HEK293 (cell line): ENCODE data around the gene ZNF688.

Experiments used
- CTCF ChIA-PET: fragments of 350-600 bp; formaldehyde crosslinking; extraction: SDS; loops from one replicate; lab custom pipeline; 2021; ENCODE audit warnings: antibody characterized with exemption; lab: Yijun Ruan, JAX
- POLR2A ChIA-PET: fragments of 300-600 bp; formaldehyde crosslinking; extraction: SDS; loops from one replicate; lab custom pipeline; 2020; ENCODE audit warnings: antibody characterized with exemption, inconsistent platforms; lab: Yijun Ruan, JAX
- H3K27ac ChIP-seq: fragments of 200-500 bp; sonication (Bioruptor generic); 2 replicates; pipeline ENCODE4 v1.5.1; 2014; ENCODE audit warnings: low read depth, low read length, control low read depth, inconsistent platforms; ENCODE audit errors: extremely low read depth
- H3K36me3 ChIP-seq, 2 experiments: fragments of 200-500 bp in 1 of 2; sonication (Bioruptor generic) in 1 of 2; 1 replicate in 1 of 2; 2 replicates in 1 of 2; pipeline ENCODE4 v1.5.1; 2014 to 2017; ENCODE audit warnings: inconsistent platforms in 2 of 2, low read length in 2 of 2; ENCODE audit not compliant: control insufficient read depth in 2 of 2, insufficient read depth in 1 of 2
- H3K4me1 ChIP-seq: fragments of 200-500 bp; sonication (Bioruptor generic); 2 replicates; pipeline ENCODE4 v1.5.1; 2014; ENCODE audit warnings: mild to moderate bottlenecking, low read length, inconsistent platforms; ENCODE audit not compliant: control insufficient read depth, insufficient read depth
- H3K4me3 ChIP-seq: 2 replicates; pipeline ENCODE4 v1.5.1; 2011; ENCODE audit warnings: low read depth, mild to moderate bottlenecking, control low read depth, low read length, moderate library complexity
- H3K9me3 ChIP-seq: fragments of 200-500 bp; sonication (Bioruptor generic); 2 replicates; pipeline ENCODE4 v1.5.1; 2014; ENCODE audit warnings: low read depth, low read length, inconsistent platforms; ENCODE audit not compliant: control insufficient read depth, insufficient read depth
- BCL11A ChIP-seq: fragments of 450-650 bp; formaldehyde crosslinking; IDR thresholded peaks from 2 replicates; pipeline ENCODE4 v1.5.1; 2016; ENCODE audit warnings: low read depth, missing biosample characterization, missing genetic modification characterization
- GLI2 ChIP-seq: fragments of 450-650 bp; formaldehyde crosslinking; IDR thresholded peaks from 2 replicates; pipeline ENCODE4; 2017; ENCODE audit warnings: missing biosample characterization, missing genetic modification characterization, low read depth, borderline replicate concordance
- OVOL3 ChIP-seq: fragments of 450-650 bp; formaldehyde crosslinking; IDR thresholded peaks from 2 replicates; pipeline ENCODE4 v1.5.1; 2016; ENCODE audit warnings: missing biosample characterization, missing genetic modification characterization
- SCRT1 ChIP-seq: fragments of 450-650 bp; formaldehyde crosslinking; IDR thresholded peaks from 2 replicates; pipeline ENCODE4 v1.5.1; 2016; ENCODE audit warnings: missing biosample characterization, missing genetic modification characterization, borderline replicate concordance
- SCRT2 ChIP-seq: fragments of 450-650 bp; formaldehyde crosslinking; IDR thresholded peaks from 2 replicates; pipeline ENCODE4 v1.5.1; 2016; ENCODE audit warnings: missing biosample characterization, missing genetic modification characterization
- WT1 ChIP-seq: fragments of 450-650 bp; formaldehyde crosslinking; IDR thresholded peaks from 2 replicates; pipeline ENCODE4 v1.5.1; 2016; ENCODE audit warnings: missing biosample characterization, missing genetic modification characterization
- ZBTB20 ChIP-seq: fragments of 450-650 bp; formaldehyde crosslinking; IDR thresholded peaks from 2 replicates; pipeline ENCODE4 v1.5.1; 2016; ENCODE audit warnings: missing biosample characterization, missing genetic modification characterization
- ZBTB49 ChIP-seq: fragments of 450-650 bp; formaldehyde crosslinking; IDR thresholded peaks from 2 replicates; pipeline ENCODE4 v1.5.1; 2016; ENCODE audit warnings: missing biosample characterization, missing genetic modification characterization, low read depth
- ZBTB8A ChIP-seq: fragments of 450-650 bp; formaldehyde crosslinking; IDR thresholded peaks from 2 replicates; pipeline ENCODE4 v1.5.1; 2016; ENCODE audit warnings: missing biosample characterization, missing genetic modification characterization
- ZFP41 ChIP-seq: fragments of 450-650 bp; formaldehyde crosslinking; IDR thresholded peaks from 2 replicates; pipeline ENCODE4 v1.5.1; 2016; ENCODE audit warnings: missing biosample characterization, missing genetic modification characterization, borderline replicate concordance
- ZNF121 ChIP-seq: fragments of 450-650 bp; formaldehyde crosslinking; IDR thresholded peaks from 2 replicates; pipeline ENCODE4 v1.5.1; 2016; ENCODE audit warnings: missing biosample characterization, missing genetic modification characterization
- ZNF169 ChIP-seq: fragments of 450-650 bp; formaldehyde crosslinking; IDR thresholded peaks from 2 replicates; pipeline ENCODE4 v1.5.1; 2016; ENCODE audit warnings: missing biosample characterization, missing genetic modification characterization
- ZNF2 ChIP-seq: fragments of 450-650 bp; formaldehyde crosslinking; IDR thresholded peaks from 2 replicates; pipeline ENCODE4 v1.5.1; 2016; ENCODE audit warnings: missing biosample characterization, missing genetic modification characterization
- ZNF202 ChIP-seq: fragments of 450-650 bp; formaldehyde crosslinking; IDR thresholded peaks from 2 replicates; pipeline ENCODE4 v1.5.1; 2016; ENCODE audit warnings: missing biosample characterization, missing genetic modification characterization, borderline replicate concordance
- ZNF221 ChIP-seq: fragments of 450-650 bp; formaldehyde crosslinking; IDR thresholded peaks from 2 replicates; pipeline ENCODE4 v1.5.1; 2017; ENCODE audit warnings: missing biosample characterization, missing genetic modification characterization, borderline replicate concordance
- ZNF248 ChIP-seq: fragments of 450-650 bp; formaldehyde crosslinking; IDR thresholded peaks from 2 replicates; pipeline ENCODE4 v1.5.1; 2017; ENCODE audit warnings: missing biosample characterization, missing genetic modification characterization
- ZNF335 ChIP-seq: fragments of 450-650 bp; formaldehyde crosslinking; conservative IDR thresholded peaks from 2 replicates; pipeline ENCODE4 v1.5.1; 2016; ENCODE audit warnings: missing biosample characterization, missing genetic modification characterization
- ZNF596 ChIP-seq: fragments of 450-650 bp; IDR thresholded peaks from 2 replicates; pipeline ENCODE4 v1.5.0; 2018; ENCODE audit warnings: missing biosample characterization, mild to moderate bottlenecking, missing genetic modification characterization, moderate library complexity
- ZNF600 ChIP-seq: fragments of 450-650 bp; formaldehyde crosslinking; IDR thresholded peaks from 2 replicates; pipeline ENCODE4 v1.5.1; 2016; ENCODE audit warnings: missing biosample characterization, missing genetic modification characterization
- ZNF639 ChIP-seq: fragments of 450-650 bp; formaldehyde crosslinking; IDR thresholded peaks from 2 replicates; pipeline ENCODE4 v1.5.1; 2016; ENCODE audit warnings: missing biosample characterization, missing genetic modification characterization
- TF ChIP-seq, protein P1 (sequence below): fragments of 450-650 bp; formaldehyde crosslinking; IDR thresholded peaks from 2 replicates; pipeline ENCODE4 v1.5.1; 2016; ENCODE audit warnings: missing biosample characterization, missing genetic modification characterization, low read depth
- TF ChIP-seq, protein P2 (sequence below): fragments of 450-650 bp; formaldehyde crosslinking; IDR thresholded peaks from 2 replicates; pipeline ENCODE4 v1.5.1; 2016; ENCODE audit warnings: missing biosample characterization, missing genetic modification characterization

The ZNF688 gene

GRCh38 chr16:30604316-30604947 lies 32.9 kb upstream of the ZNF688 start:
- TF ChIP-seq ZBTB8A (tag by site-specific recombination): no peak
- peak; percentile 34; the same call in 1 of the 2 replicates for TF ChIP-seq ZNF600
- TF ChIP-seq ZNF2: 0 out of 2 replicates have a peak, but pooled peaks have one; percentile 26
- no peak for TF ChIP-seq ZNF169
- CTCF ChIA-PET: interaction anchor here (2.6 to 2.7 kb wide), 2 partner anchors 11 to 24 kb away, joined by 13 to 15 read pairs; no protein-coding TSS in a partner anchor
- Histone ChIP-seq H3K4me3 (no peak overlapping the region), H3K4me1 (no peaks in the 10 kb centered on the region), H3K36me3 (peaks cover 37 to 72% of the 10 kb centered on the region in 2 experiments), H3K27ac (no peak overlapping the region), H3K9me3 (no peaks in the 10 kb centered on the region)
- POLR2A ChIA-PET: no interaction called here

DNA sequence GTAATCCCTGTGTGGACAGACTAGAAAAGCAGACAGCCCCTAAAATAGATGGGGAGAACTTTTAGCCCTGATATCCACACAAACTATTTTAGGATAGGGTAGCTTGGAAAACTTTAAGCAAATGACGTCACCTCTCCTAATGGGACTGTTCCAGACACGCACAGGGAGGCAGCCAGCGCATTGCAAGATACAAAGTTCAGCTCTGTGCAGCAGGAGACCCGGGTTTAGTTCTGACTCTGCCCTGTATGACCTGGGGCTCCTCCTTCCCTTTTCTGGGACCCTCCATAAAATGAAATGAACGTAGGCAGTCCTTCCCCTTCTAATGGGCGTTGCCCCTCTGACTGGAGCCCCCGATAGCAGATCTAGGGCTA lies 32.4 kb upstream of the ZNF688 start:
- no peak for TF ChIP-seq ZNF596
- no peak for TF ChIP-seq ZNF202
- TF ChIP-seq BCL11A: no peak
- no peak for TF ChIP-seq ZFP41 (tag by site-specific recombination)
- no peak for TF ChIP-seq WT1
- TF ChIP-seq ZNF335 (tag by site-specific recombination): no peak
- TF ChIP-seq, all 188 proteins: peak for 0
- Histone ChIP-seq H3K4me3 (no peak overlapping the region), H3K36me3 (peaks cover 37 to 71% of the 10 kb centered on the region in 2 experiments), H3K9me3 (no peaks in the 10 kb centered on the region), H3K27ac (no peak overlapping the region), H3K4me1 (no peaks in the 10 kb centered on the region)
- ChIA-PET CTCF (interaction anchor here (0.9 to 2.7 kb wide), 3 partner anchors 12 to 174 kb away, joined by 3 to 15 read pairs (median 13); partner anchors contain the start of gene DCTPP1), POLR2A (interaction anchor here (1.3 to 1.4 kb wide), 2 partner anchors 12 to 538 kb away, joined by 3 to 6 read pairs; partner anchors contain the start of gene ALDOA)

GRCh38 chr16:30602616-30603277 lies 31.2 kb upstream of the ZNF688 start:
- ChIA-PET POLR2A (interaction anchor here (0.6 to 2.1 kb wide), 8 partner anchors 8 to 537 kb away, joined by 3 to 7 read pairs (median 4); partner anchors contain the start of genes ALDOA, ZNF688 and ZNF689), CTCF (interaction anchor here (0.5 to 2.7 kb wide), 9 partner anchors 13 to 193 kb away, joined by 3 to 15 read pairs (median 6); partner anchors contain the start of gene DCTPP1)
- no peaks in the 10 kb centered on the region for H3K4me1 ChIP-seq
- H3K36me3 ChIP-seq: peaks cover 30 to 59% of the 10 kb centered on the region in 2 experiments
- H3K27ac ChIP-seq: no peak overlapping the region
- H3K4me3 ChIP-seq: no peak overlapping the region
- TF ChIP-seq, protein P1, sequence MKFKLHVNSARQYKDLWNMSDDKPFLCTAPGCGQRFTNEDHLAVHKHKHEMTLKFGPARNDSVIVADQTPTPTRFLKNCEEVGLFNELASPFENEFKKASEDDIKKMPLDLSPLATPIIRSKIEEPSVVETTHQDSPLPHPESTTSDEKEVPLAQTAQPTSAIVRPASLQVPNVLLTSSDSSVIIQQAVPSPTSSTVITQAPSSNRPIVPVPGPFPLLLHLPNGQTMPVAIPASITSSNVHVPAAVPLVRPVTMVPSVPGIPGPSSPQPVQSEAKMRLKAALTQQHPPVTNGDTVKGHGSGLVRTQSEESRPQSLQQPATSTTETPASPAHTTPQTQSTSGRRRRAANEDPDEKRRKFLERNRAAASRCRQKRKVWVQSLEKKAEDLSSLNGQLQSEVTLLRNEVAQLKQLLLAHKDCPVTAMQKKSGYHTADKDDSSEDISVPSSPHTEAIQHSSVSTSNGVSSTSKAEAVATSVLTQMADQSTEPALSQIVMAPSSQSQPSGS (tag by site-specific recombination): no peak
- no peak for TF ChIP-seq ZNF121 (tag by site-specific recombination)
- TF ChIP-seq SCRT1 (tag by site-specific recombination): no peak
- TF ChIP-seq ZBTB49 (tag by site-specific recombination): no peak
- TF ChIP-seq SCRT2: no peak
- TF ChIP-seq GLI2 (tag by site-specific recombination): no peak
- no peak for TF ChIP-seq ZNF639
- no peak for TF ChIP-seq ZNF248 (tag by site-specific recombination)
- TF ChIP-seq OVOL3 (tag by site-specific recombination): no peak
- TF ChIP-seq ZBTB20 (tag by site-specific recombination): no peak
- no peak for TF ChIP-seq ZNF221
- TF ChIP-seq, protein P2, sequence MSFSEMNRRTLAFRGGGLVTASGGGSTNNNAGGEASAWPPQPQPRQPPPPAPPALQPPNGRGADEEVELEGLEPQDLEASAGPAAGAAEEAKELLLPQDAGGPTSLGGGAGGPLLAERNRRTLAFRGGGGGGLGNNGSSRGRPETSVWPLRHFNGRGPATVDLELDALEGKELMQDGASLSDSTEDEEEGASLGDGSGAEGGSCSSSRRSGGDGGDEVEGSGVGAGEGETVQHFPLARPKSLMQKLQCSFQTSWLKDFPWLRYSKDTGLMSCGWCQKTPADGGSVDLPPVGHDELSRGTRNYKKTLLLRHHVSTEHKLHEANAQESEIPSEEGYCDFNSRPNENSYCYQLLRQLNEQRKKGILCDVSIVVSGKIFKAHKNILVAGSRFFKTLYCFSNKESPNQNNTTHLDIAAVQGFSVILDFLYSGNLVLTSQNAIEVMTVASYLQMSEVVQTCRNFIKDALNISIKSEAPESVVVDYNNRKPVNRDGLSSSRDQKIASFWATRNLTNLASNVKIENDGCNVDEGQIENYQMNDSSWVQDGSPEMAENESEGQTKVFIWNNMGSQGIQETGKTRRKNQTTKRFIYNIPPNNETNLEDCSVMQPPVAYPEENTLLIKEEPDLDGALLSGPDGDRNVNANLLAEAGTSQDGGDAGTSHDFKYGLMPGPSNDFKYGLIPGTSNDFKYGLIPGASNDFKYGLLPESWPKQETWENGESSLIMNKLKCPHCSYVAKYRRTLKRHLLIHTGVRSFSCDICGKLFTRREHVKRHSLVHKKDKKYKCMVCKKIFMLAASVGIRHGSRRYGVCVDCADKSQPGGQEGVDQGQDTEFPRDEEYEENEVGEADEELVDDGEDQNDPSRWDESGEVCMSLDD (tag by site-specific recombination): no peak
- H3K9me3 ChIP-seq: no peaks in the 10 kb centered on the region
